Endodermal cell (in vitro differentiated cells): ENCODE measurements around the gene DTX3. TPM values are rescaled to one million over a fixed set of nuclear protein-coding genes. Genes with fewer than 3 reads are reported as not detected.
A peak's percentile ranks its signal among the peaks of the same experiment; 100 is the strongest.
"Not testable (repeated sequence)": the region's sequence is repeated elsewhere in the genome, so short reads cannot be mapped to it uniquely, and the experiment has no call there.

ENCODE experiments used
- DNase-seq: peaks from one replicate; pipeline ENCODE4 v3.0.0-alpha.2; 2017
- H3K27ac ChIP-seq: 2 replicates; pipeline ENCODE4 v1.5.1; 2013; ENCODE audit warnings: mild to moderate bottlenecking, low read depth, low read length, moderate library complexity
- H3K27me3 ChIP-seq: 2 replicates; pipeline ENCODE4 v1.6.1; 2013; ENCODE audit warnings: mild to moderate bottlenecking, low read length, moderate library complexity; ENCODE audit not compliant: insufficient read depth, control insufficient read depth, poor library complexity, severe bottlenecking
- H3K36me3 ChIP-seq: 2 replicates; pipeline ENCODE4 v1.7.0; 2013; ENCODE audit warnings: mild to moderate bottlenecking, low read length, moderate library complexity; ENCODE audit not compliant: control insufficient read depth, insufficient read depth
- H3K4me1 ChIP-seq: one replicate; pipeline ENCODE4 v1.7.0; 2013; ENCODE audit warnings: low read length; ENCODE audit not compliant: control insufficient read depth, insufficient read depth
- H3K4me3 ChIP-seq: 2 replicates; pipeline ENCODE4 v1.5.1; 2013; ENCODE audit warnings: mild to moderate bottlenecking, low read length, moderate library complexity
- H3K9ac ChIP-seq: 2 replicates; pipeline ENCODE4 v1.6.1; 2013; ENCODE audit warnings: mild to moderate bottlenecking, low read length, moderate library complexity; ENCODE audit not compliant: poor library complexity, severe bottlenecking; ENCODE audit errors: extremely low read depth
- H3K9me3 ChIP-seq: 2 replicates; pipeline ENCODE4 v1.6.1; 2013; ENCODE audit warnings: mild to moderate bottlenecking, low read length, moderate library complexity; ENCODE audit not compliant: control insufficient read depth
- H3K27ac Mint-ChIP-seq: 2 replicates; pipeline ENCODE4 v1.8.0; 2020; ENCODE audit warnings: mixed read lengths
- H3K27me3 Mint-ChIP-seq: 2 replicates; pipeline ENCODE4 v1.8.0; 2021; ENCODE audit warnings: mild to moderate bottlenecking, mixed read lengths; ENCODE audit not compliant: insufficient read depth
- H3K36me3 Mint-ChIP-seq: 2 replicates; pipeline ENCODE4 v1.8.0; 2020; ENCODE audit warnings: low read depth, mixed read lengths
- H3K4me1 Mint-ChIP-seq: 2 replicates; pipeline ENCODE4 v1.8.0; 2020; ENCODE audit warnings: mixed read lengths
- H3K4me3 Mint-ChIP-seq: 2 replicates; pipeline ENCODE4 v1.8.0; 2020; ENCODE audit warnings: mild to moderate bottlenecking, moderate library complexity, mixed read lengths
- H3K9me3 Mint-ChIP-seq: 2 replicates; pipeline ENCODE4 v1.8.0; 2020; ENCODE audit warnings: mild to moderate bottlenecking, mixed read lengths
- WGBS, 2 experiments: methylation state at CpG; one replicate each; pipeline versions ENCODE4 v1.1.5 to v1.1.7; 2013; ENCODE audit warnings: missing lambda C conversion rate in 2 of 2, mixed read lengths in 1 of 2; ENCODE audit not compliant: insufficient coverage in 1 of 2, insufficient read length in 1 of 2; 5-methylcytosine and 5-hydroxymethylcytosine counted together
- total RNA-seq, 2 donors: library from RNA; stranded (reverse); fragmentation: NEBNext Ultra II Directional in 1 of 2; extraction: Animal tissue kit (Norgen Biotek cat#: 25700) in 1 of 2; gene quantifications; 2 replicates in 1 of 2; 3 replicates in 1 of 2; pipeline ENCODE4 v1.2.1, GENCODE V29; 2021
- TF ChIP-seq, protein P1 (sequence below): fragments of 200-600 bp; sonication (generic); conservative IDR thresholded peaks from 2 replicates; pipeline ENCODE4 v1.5.0; 2021; ENCODE audit warnings: antibody characterized with exemption, mild to moderate bottlenecking

The DTX3 gene
- total RNA-seq, 2 donors from 2014 or later = 59.6 to 62.6 TPM

DNA sequence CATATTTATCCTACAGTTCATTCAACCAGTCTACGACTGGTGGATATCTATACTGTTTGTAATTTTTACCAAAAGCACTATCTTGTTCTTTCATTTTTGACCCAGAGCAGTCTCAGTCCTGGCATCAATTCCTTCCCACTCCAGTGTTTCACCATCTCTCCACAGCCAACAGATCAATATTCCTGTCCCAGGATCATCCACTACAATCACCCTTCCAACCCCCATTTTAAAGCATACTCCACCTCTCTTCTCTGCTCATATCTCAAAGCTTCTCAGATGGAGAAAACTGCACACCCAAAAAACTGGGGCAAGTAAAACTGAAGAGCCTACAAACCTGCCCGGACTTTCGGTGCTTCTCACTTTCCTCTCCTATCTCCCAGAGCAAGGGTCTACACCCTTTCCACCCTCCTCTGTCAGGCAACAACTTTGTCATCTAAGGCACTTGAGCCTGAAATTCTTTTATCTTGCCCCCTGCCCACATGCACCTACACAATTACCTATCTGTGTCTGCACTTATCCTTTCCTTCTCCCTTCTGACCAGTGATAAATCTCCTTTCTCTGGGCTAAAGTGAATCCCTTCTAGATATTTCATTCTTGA, 17.7 kb upstream of the DTX3 start:
- H3K36me3 Mint-ChIP-seq = no peaks in the 10 kb centered on the region
- TF ChIP-seq, protein P1, sequence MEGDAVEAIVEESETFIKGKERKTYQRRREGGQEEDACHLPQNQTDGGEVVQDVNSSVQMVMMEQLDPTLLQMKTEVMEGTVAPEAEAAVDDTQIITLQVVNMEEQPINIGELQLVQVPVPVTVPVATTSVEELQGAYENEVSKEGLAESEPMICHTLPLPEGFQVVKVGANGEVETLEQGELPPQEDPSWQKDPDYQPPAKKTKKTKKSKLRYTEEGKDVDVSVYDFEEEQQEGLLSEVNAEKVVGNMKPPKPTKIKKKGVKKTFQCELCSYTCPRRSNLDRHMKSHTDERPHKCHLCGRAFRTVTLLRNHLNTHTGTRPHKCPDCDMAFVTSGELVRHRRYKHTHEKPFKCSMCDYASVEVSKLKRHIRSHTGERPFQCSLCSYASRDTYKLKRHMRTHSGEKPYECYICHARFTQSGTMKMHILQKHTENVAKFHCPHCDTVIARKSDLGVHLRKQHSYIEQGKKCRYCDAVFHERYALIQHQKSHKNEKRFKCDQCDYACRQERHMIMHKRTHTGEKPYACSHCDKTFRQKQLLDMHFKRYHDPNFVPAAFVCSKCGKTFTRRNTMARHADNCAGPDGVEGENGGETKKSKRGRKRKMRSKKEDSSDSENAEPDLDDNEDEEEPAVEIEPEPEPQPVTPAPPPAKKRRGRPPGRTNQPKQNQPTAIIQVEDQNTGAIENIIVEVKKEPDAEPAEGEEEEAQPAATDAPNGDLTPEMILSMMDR = no peak
- H3K9me3 Mint-ChIP-seq = no peaks in the 10 kb centered on the region
- Histone ChIP-seq H3K27me3 (peaks cover 40% of the 10 kb centered on the region), H3K4me1 (no peaks in the 10 kb centered on the region), H3K9ac (no peak overlapping the region), H3K27ac (no peak overlapping the region), H3K9me3 (no peaks in the 10 kb centered on the region), H3K36me3 (no peaks in the 10 kb centered on the region), H3K4me3 (no peak overlapping the region)
- no peak for DNase-seq
- no peak overlapping the region for H3K27ac Mint-ChIP-seq
- no peak overlapping the region for H3K4me3 Mint-ChIP-seq
- H3K4me1 Mint-ChIP-seq = peaks cover 17% of the 10 kb centered on the region
- 83 to 91% methylated on average over 2 to 3 of the region's 3 CpGs for WGBS, 2 experiments
- H3K27me3 Mint-ChIP-seq = peaks cover 5% of the 10 kb centered on the region

DNA sequence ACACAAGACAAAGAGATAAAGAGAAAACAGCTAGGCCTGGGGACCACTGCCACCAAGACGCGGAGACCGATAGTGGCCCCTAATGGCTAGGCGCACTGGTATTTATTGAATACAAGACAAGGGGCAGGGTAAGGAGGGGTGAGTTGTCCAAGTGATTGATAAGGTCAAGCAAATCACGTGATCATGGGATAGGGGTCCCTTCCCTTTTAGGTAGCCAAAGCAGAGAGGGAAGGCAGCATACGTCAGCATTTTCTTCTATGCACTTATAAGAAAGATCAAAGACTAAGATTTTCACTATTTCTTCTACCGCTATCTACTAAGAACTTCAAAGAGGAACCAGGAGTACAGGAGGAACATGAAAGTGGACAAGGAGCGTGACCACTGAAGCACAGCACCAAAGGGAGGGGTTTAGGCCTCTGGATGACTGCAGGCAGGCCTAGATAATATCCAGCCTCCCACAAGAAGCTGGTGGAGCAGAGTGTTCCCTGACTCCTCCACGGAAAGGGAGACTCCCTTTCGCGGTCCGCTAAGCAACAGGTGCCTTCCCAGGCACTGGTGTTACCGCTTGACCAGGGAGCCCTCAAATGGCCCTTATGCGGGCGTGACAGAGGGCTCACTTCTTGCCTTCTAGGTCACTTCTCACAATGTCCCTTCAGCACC, 15.5 kb upstream of the DTX3 start:
- not testable (repeated sequence) for H3K27ac Mint-ChIP-seq, H3K4me1 ChIP-seq, H3K27me3 Mint-ChIP-seq, H3K9me3 Mint-ChIP-seq, H3K36me3 Mint-ChIP-seq, H3K4me3 Mint-ChIP-seq, H3K36me3 ChIP-seq, H3K9me3 ChIP-seq, H3K27ac ChIP-seq, H3K9ac ChIP-seq, H3K4me3 ChIP-seq
- H3K27me3 ChIP-seq = peaks cover 35% of the 10 kb centered on the region
- WGBS, 2 experiments = 91 to 93% methylated on average over 6 to 15 of the region's 15 CpGs
- DNase-seq = peak; percentile 38
- H3K4me1 Mint-ChIP-seq = peaks cover 29% of the 10 kb centered on the region

DNA sequence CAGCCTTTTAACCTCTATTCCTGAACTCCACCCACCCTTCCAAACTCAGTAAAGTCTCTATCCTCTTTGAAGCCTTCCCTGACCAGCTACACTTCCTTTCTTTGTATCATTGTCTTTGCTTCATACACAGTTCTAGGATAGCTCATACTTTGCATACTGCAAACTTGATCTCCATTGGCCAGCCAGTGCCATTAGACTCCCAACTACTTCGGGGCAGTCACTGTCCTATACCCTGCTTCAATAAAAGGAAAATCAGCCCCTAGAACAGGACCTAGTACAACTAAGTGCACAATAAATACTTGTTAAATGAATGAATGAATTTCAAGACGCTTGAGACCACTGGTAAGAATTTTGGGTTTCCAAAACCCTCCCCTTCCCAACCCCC, 14.2 kb upstream of the DTX3 start:
- Histone ChIP-seq H3K27me3 (peaks cover 21% of the 10 kb centered on the region), H3K9me3 (no peaks in the 10 kb centered on the region), H3K4me3 (peak overlapping the region; percentile 97), H3K4me1 (peaks cover 6% of the 10 kb centered on the region), H3K27ac (no peak overlapping the region), H3K36me3 (peaks cover 12% of the 10 kb centered on the region), H3K9ac (no peak overlapping the region)
- Mint-ChIP-seq H3K9me3 (no peaks in the 10 kb centered on the region), H3K4me1 (peaks cover 27% of the 10 kb centered on the region), H3K27ac (peak overlapping the region; percentile 53), H3K27me3 (peaks cover 3% of the 10 kb centered on the region), H3K4me3 (peak overlapping the region; percentile 84), H3K36me3 (peaks cover 11% of the 10 kb centered on the region)
- DNase-seq = no peak
- WGBS, 2 experiments = 35% methylated on average over 2 of the region's 2 CpGs; no CpG with 5 or more reads in 1 of the 2 experiments
- TF ChIP-seq, protein P1 = no peak
